HG03095 (cell line): ENCODE data around the gene EFNA4.

Experiments used
- ATAC-seq: cut with Tn5 transposase; IDR thresholded peaks from one replicate; pipeline ENCODE4 v1.9.1; 2021; ENCODE audit warnings: moderate library complexity; ENCODE audit not compliant: unreplicated experiment

The EFNA4 gene

DNA sequence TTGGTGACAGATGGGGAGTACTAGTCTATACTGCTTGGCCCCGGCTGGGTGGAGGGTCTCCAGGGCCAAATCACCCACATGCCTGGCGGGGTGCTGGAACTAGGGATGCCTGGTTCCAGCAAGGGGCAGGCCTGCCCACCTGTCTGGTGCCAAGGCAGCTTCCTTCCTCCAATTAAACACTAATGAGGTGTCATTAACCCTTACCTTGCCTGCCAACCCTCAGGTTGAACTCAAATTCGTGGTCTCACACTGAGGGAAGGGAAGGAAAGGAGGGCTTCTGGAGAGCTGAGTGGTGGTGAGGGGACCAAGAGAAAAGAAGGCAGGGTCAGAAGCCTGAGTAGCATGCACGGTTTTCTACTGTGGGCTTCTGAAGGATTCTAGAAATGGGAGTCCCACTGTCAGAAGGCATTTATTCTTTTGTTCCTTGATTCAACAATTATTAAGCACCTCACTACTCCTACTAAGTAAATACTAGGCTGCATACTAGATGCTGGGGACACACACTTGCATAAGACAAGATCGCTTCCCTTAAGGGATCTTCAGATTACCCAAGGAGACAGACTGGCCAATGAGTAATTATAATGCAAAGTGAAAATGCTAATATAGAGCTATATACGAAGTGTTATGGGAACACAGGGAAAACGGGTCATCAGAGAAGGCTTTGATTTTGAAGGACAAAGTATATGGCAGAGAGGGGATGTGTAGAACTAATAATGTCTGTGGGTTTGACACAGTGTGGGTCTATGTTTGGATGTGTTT lies 9.2 kb downstream of the EFNA4 start:
- ATAC-seq = no peak

DNA sequence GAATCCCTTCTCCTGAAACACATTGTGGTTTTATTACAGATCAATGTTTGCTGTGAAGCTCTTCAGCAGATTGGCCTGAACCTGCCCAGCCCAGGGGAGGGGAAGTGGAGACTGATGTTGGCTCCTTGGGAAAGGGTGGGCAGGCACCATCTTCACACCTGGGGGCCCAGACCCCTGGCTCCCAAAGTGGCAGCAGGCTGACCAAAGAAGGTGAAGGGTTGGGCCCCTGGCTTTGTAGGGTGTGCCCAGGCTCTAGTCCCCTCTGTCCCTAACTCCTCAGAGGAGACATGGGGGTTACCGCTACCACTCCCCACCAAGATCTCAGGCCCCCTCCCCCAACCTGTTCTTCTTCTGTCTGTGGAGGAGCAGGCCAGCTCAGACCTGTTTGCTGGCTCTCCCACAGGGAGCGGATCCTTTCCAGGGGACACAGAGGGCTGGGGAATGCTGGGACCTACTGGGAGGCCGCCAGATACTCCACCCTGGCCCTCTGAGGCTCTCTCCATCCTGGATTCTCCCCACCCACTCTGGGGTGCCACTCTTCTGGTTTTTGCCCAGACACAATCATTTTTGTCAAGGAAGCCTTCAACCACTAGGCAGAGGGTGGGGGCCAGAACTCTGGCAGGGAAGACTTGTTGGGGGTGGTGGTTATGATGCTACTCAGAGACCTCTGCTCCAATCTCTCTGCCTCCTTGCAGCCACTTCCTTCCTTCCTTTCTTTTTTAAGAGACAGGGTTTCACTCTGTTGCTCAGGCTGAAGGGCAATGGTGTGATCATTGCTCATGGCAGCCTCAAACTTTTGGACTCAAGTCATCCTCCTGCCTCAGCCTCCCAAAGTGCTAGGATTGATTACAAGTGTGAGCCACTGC lies 10.1 kb downstream of the EFNA4 start:
- ATAC-seq = no peak

DNA sequence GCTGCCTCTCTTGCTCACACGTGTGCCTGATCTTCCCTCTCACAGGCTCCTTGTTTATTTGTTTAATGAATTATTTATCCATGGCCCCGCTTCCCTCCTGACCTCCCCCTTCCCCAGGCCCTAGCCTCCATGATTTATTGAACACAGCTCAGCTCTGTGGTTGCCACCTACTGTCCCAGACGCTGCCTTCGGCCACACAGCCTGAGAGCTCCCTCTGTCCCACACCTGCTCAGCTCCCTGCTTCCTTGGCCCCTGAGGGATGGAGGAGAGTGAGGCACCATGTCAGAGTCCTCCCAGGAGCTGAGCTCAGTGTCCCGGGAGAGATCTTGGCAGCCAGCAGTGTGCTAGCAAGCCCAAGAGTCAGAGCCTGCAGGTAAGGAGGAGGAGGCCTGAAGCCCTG lies 12.0 kb downstream of the EFNA4 start:
- no peak for ATAC-seq

DNA sequence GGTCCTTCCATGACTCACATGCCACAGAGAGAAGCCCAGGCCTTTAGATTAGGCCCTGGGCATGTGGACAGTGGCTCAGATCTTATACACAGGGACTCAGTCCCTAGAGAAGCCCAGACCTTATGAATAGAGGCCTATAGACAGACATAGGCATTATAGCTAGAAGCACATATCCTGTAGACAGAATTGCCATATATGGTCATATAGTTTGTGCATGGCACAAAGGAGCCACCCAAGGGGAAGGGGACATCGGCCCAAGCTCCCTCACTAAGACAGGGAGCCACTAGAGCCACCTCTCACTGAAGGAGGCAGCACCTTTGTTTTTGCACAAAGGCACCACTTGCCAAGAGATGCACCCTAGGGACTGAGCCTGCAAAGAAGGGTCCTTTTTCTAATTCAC lies 12.8 kb downstream of the EFNA4 start:
- ATAC-seq = no peak

DNA sequence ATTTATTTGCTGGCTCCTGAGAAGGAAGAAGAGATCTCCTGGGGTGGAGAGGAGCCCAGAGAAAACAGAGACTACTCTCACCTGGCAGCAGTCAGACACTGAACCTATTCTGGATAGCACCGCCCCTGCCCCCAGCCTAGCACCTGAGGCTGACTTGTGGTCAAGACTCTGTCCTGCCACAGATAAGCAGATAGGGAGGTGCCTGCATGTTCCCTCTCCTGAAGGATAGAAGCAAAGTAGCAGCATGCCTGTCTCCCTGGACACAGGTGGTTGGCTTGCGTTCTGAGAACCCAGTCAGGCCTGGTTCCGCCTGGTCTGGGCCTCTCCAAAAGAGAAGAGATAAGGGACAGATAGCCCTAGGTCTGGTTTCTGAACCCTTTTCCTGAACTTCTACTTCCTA lies 13.8 kb downstream of the EFNA4 start:
- ATAC-seq = no peak

DNA sequence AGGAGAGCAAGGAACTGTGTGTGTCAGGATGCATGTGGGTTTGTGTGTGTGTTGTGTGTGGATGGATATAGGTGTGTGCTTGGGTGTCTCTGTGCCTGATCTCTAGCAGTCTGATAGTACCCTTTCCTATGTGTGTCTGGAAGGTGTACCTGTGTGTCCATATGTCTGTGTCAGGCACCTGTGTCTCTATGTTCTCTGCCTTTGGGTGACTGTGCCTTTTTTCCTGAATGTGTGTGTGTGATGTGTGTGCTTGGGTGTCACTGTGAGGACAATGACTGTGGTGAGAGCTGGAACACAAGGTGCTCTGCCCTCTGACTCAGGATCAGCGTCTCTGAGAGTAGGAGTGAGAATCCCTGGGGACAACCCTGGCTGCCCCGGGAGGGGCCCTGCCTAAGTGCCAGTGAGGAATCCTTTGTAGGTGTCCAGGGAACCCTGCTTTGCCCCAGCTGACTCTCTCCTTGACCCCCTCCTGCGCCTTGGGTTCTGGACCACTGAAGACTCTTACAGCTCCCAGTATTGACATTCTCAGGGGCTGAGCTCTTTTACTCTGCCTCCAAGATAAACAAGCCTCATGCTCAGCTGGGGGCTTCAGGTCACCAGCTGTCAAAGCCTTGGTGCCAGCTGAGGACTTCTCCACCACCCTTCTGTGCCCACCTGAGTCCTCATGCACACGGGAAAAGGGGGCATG lies 14.4 kb downstream of the EFNA4 start:
- no peak for ATAC-seq

DNA sequence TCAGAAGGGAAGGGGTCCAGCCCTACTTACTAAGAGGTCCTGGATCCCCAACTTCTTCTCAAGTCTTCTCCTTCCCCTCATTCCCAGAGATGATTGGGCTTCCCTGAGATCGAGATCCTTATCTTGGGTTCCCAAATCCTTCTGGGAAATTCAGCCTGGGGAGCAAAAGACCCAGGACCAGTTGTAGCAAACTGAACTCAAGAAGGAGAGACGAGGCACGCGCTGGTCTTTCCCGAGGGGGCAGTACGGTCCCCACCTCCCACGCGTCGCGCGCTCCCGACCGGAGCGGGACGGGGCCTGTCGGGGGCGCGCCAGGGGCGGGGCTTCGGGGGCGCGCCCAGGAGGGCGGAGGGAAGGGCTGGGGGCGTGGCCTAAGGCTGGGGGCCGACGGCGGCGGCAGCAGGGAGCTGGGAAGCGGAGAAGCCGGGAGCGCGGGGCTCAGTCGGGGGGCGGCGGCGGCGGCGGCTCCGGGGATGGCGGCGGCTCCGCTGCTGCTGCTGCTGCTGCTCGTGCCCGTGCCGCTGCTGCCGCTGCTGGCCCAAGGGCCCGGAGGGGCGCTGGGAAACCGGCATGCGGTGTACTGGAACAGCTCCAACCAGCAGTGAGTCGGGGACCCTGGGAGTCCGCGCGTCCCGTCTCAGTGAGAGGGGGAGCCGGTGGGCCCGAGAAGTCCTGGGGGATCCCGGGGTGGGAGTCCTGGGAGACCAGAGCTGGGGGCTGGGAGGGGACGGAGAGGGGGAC lies 15.1 kb downstream of the EFNA4 start, which contains the start of gene EFNA3:
TSS of gene EFNA3 (plus strand) at position 369 of the 741 bp plus-strand sequence. CDS start at position 474, 105 bp downstream.
- no peak for ATAC-seq

DNA sequence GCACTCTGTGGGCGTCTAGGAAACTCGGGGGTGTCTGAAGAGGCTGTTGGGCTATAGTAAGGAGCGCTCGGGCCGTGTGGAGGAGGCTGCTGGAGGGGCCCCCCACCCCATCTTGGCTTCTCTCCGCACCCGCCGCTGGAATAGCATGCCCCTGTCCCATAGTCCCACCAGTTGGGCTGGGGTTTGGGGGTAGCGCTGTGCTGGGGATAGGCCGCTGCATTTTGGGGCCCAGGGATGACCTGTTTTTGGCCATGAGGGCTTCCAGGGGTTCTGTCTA lies 15.6 kb downstream of the EFNA4 start:
- ATAC-seq = no peak

DNA sequence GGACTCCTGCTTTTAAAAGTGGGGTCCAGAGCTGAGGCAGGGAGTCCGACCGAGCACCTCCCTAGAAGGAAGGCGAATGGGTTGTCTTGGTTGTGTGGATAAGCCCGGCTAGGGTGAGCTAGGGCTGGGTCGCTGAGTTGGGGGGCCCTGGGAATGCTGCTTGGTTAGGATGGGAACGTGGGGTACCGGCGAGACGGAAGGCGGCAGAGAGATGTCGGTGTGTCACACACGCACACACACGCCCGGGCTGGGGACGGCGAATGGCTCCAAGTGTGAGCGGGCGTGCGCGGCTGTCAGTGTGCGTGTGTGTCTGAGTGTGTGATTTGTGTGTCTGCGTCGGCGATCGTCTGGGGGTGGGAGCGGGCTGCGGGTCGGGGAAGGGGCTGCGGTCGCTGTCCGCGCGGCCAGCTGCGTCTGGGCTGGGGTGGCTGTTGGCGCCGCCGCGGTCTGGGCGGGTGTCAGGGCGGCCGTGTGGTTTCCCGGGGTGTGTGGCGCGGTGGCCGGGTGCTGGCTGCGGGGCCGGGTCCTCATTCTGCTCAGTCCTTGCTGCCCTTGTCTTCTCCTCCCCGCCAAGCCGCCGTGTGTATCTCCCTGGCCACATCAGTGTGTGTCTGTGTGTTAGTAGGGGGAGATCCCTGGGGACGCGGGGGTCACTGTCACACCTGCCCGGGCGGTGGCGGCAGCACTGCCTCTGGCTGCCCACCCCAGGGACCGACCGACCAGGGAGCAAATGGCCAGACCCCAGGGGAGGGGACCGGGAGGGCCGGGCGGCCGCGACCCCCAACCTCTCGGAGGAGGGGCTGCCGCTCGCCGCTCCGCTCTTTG lies 16.2 kb downstream of the EFNA4 start:
- ATAC-seq = no peak

DNA sequence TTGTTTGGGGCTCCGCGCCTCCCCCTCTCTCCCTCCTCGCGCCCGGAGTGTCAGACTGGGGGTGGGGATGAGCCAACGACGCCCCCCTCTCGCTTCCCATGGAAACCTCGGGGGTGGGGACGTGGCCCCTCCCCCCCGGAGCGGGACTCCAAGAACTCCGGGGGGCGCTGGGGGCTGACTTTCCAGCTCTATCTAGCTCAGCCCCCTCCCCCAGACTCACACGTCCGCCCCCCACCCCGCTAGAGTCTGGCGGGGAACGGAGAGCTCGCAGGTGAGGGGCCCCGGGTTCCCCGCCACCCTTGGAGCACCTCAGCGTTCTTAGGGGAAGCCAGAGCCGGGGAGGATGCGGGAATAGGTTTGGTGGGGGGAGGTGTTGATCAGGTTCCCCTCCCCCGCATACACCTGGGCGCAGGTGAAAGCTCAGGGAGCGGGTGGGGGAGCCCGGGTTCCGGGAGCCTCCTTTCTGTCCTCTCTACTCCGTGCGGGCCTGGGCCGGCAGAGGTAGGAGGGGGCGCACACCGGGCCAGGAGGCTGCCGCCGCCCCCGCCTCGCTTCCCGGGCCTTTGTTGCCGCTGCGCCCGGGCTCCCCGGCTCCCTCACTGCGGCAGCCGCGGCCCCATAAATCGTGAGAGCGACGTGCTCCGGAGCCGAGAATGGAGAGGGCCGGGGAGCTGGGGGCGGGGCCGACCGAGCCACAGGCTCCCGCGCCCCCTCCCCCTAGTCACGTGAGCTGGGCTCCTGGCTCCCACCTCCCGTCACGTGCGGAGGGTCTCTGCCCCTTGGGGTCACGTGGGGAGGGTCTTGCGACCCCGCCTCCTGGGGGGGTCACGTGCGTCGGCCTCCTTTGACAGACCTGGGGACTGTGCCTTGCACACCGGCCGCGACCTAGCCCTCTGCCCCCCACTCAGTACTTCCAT lies 17.0 kb downstream of the EFNA4 start:
- no peak for ATAC-seq

DNA sequence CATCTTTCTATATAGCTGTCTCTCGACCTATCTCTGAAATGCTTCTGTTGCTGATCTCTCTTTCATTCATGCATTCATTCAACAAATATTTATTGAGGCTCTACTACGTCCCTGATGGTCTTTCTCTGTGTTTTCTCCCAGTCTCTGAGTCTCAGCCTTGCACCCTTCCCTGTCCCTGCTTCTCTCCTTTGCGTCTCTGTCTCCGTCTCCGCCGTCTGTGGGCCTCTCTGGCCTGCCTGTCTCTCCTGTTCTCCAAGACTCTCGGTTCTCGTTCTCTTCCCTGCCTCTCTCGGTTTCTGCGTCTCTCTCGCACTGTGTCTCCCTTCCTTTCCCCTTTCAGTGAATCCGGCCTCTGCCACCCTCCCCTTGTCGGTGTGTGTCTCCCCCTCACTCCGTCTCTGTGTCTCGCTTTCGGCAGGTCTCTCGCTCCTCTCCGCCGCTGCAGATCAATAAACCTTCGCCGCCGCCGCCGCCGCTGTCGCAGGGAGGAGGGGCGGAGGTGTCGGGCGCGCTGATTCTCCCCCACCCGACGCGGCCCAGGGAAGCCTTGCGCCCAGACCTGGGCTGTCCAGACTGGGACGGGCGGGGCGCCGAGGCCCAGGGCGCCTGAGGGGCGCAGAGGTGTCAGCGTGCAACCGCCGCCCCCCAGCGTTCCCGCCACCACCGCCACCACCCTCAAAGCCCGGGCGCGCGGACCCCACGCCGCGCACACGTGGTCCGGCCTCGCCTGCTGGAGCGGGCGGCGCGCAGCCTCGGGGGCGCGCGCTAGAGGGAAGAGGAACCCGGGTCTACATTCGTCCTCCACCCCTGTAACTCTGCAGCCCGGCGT lies 18.1 kb downstream of the EFNA4 start:
- ATAC-seq = no peak

DNA sequence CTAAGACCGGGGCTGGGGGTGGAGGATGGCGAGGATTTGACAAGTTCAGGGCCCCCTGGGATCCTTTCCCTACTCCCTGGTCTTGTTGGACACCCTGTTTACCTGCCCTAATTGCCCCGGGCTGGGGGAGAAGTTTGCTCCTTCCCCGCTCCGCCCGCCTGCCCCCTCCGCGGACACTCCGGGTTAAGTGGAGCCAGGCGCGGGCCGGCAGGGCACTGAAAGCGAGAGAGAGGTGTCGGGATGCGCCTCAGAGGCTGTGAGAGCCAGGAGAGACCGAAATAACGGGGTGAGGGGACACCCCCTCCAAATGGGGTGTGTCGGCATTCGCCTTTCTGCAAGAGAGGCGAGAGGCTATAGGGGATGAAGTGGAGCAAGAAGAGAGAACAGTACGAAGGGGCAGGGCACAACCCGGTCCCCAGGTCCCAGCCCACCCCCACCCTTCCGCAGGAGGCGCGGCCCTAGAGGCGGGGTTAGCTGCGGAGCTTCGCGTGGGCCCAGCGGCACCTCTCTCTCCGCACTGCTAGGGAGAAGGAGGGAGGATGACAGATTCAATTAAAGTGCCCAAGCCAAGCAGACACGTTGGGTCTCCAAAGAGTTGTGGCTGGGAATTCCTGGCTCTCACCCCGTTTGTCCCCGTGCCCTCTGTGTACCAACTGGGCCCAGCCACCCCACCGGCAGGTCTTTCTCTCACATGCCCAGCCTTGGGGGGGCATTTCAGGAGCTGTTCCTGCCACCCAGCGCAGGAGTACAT lies 18.9 kb downstream of the EFNA4 start:
- no peak for ATAC-seq

DNA sequence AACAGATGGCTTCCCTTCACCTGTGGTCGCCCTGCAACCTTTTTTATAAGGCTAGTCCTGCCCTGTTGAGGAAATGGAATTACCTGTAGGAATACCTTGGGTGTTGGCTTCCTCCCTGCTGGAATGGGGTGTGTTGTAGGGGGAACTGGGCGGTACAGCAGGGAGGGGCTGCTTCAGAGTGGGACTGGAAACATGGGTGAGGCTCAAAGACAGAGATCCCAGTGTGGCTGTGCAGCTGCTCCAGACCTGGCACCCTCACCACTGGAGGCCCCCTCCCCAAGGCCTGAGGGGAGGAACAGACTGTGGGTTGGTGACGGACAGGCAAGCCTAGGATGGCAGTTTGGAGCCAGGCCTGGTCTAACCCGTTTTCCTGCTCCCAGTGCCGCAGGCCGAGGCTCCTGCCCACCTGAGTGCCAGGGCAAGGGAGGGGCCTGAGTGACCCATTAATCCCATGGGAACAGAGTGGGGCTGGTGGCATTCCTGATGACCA lies 19.6 kb downstream of the EFNA4 start:
- no peak for ATAC-seq

DNA sequence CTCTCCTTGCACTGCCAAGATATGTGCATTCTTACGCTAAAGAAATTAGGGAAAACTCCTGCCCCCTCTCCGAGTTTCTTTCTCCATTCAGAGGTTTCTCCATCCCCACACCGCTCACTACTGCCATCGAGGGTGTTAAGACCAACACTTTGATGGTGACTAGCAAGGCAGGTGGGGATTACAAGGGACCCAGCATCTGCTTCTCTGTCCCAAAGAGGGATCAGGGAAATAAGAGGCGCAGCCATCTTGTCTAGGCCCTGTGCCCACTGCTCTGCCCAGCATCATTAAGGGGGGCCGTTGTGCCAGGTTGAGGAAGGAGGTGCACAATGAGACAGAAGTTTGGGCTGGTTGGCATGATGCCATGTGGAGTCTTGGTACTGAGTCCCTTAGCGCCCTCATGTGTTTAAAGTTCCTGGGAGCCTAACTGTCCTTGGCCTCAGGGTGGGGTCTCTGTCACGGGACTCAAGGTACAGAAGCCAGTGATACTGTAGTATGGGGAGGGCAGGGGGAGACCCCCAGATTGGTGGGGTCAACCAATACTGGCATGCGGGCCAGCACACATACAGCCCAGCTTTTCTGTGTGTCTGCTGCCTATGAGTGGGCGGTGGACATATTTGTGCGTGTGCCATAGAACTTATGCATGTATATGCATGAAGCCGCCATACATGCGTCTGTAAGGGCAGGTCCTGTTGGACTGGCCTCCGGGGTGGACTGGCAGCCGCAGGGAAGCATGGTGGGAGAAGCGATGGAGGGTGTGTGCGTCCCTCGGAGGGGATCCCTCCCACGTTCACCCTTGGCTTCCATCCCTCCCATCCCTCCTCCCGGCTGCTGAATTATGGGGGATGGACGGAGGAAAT lies 20.6 kb downstream of the EFNA4 start:
- ATAC-seq = no peak

DNA sequence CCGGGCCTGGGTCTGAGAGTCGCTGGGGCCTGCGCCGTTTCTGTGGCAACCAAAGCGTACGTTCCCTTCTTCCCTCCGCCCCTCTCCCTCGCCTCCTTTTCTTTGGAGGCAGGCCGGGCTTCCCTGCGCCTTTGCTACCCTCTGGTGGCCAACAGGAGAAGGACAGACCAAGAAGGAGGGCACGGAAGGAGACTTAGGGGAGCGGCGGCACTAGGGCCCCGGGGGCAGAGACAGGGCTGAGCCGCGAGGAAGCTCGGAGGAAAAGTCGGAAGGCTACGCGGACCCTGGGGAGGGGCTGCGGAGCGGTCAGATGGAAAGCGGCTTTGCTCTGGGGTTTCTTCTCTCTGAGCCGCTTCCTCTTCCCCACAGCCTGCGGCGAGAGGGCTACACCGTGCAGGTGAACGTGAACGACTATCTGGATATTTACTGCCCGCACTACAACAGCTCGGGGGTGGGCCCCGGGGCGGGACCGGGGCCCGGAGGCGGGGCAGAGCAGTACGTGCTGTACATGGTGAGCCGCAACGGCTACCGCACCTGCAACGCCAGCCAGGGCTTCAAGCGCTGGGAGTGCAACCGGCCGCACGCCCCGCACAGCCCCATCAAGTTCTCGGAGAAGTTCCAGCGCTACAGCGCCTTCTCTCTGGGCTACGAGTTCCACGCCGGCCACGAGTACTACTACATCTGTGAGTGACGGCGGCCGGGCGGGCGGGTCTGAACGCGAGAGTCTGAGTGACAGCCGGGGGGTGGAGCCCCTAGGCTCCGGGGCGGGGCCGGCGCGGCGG lies 21.4 kb downstream of the EFNA4 start:
- ATAC-seq = peak; percentile 64
